Measurements from ENCODE around the gene PACS1.
"Not testable (repeated sequence)": the region's sequence is repeated elsewhere in the genome, so short reads cannot be mapped to it uniquely, and the experiment has no call there.

The PACS1 gene

DNA sequence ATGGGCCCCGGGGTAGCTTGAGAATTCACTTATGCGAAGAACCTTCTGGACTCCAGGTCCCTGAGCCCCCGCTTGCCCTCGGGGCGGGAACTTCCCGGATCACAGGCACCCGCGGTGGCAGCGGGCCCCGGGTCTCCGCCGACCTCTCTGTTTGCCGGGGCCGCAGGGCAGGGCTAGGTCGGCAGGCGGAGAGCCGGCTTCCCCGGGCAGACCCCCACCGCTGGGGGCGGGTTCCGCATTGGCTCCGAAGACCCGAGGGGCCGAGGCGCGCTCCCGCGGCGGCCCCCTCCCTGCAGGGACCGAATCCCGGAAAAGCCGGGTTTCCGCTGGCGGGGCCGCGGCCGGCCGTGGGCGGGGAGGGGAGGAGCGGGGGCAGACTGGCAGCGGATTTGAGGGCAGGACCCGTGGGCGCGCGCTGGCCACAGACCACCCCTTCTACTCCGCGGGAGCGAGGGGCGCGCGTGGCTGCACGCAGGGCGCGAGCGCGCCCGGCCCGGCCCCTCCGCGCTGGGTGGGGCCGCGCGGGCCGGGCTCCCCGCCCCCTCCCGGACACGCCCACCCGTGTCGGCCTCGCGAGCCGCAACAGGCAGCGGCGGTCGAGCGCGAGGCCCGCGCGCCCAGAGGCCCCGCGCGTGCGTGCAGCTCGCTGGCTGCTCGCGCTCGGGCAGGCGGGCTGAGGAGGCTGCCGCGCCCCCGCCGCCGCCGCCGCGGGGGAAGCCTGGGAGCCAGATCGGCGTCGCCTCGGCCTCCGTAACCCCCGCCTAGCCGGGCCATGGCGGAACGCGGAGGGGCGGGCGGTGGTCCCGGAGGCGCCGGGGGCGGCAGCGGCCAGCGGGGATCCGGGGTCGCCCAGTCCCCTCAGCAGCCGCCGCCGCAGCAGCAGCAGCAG is at the start of gene PACS1:
Gene PACS1, plus strand, starts transcription at position 558 of the 889 bp plus-strand sequence. Its CDS starts 215 bp downstream, at position 773.
- no peaks in the 10 kb centered on the region; the same call in 1 of the 2 replicates for H3K27me3 ChIP-seq (ENCODE audit: insufficient read depth, low read length)
- H3K9me3 ChIP-seq (ENCODE audit: insufficient read depth, low read depth, low read length): no peaks in the 10 kb centered on the region
- H3K36me3 ChIP-seq (ENCODE audit: insufficient read depth, low read depth, low read length): peaks cover 47% of the 10 kb centered on the region
- H3K4me1 ChIP-seq (ENCODE audit: insufficient read depth, low read length): peaks cover 11% of the 10 kb centered on the region
- no peak within 1 kb of the TSS for H3K27ac ChIP-seq (ENCODE audit: low read length)
- H3K4me3 ChIP-seq (ENCODE audit: low read length): peak within 1 kb of the TSS; percentile 81
- H3K9ac ChIP-seq (ENCODE audit: low read depth, low read length): peak within 1 kb of the TSS; percentile 64; the same call in 1 of the 2 replicates

DNA sequence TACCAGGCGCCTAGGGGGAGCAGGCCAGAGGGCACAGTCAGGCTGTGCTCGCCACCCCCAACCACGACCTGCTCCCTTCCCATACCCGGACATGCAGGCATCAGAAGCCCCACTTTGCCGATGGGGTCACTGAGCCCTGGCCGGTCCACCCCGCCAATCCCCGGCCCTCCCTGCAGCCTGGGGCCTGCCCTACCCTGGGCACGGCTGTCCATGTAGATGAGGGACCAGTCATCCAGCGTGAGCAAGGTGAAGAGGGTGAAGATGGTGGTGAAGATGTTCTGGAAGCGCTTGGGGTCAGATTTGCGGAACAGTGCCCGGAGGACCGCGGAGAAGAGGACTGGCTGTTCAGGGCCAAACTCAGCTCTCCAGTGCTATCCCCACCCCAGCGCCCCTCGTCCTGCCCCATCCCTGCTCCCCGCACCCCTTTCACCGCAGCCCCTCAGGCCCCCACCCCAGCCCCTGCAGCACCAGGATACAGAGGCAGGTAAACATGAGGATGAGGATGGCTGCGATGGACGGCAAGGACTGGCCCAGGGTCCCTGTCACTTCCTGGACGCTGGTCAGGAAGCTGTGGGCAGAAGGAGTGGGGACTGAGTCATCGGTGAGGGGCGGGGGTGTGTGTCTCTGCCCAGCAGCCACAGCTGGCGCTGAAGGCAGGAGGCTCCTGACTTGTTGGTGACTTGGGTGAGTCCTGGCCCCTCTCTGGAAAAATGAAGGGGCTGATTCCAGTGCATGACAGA is 49.3 kb upstream of the PACS1 start:
- Histone ChIP-seq H3K9ac (ENCODE audit: low read depth, low read length) (no peak overlapping the region), H3K4me1 (ENCODE audit: insufficient read depth, low read length) (no peaks in the 10 kb centered on the region), H3K9me3 (ENCODE audit: insufficient read depth, low read depth, low read length) (no peaks in the 10 kb centered on the region), H3K27me3 (ENCODE audit: insufficient read depth, low read length) (peaks cover 27% of the 10 kb centered on the region), H3K27ac (ENCODE audit: low read length) (no peak overlapping the region), H3K36me3 (ENCODE audit: insufficient read depth, low read depth, low read length) (no peaks in the 10 kb centered on the region), H3K4me3 (ENCODE audit: low read length) (no peak overlapping the region)

DNA sequence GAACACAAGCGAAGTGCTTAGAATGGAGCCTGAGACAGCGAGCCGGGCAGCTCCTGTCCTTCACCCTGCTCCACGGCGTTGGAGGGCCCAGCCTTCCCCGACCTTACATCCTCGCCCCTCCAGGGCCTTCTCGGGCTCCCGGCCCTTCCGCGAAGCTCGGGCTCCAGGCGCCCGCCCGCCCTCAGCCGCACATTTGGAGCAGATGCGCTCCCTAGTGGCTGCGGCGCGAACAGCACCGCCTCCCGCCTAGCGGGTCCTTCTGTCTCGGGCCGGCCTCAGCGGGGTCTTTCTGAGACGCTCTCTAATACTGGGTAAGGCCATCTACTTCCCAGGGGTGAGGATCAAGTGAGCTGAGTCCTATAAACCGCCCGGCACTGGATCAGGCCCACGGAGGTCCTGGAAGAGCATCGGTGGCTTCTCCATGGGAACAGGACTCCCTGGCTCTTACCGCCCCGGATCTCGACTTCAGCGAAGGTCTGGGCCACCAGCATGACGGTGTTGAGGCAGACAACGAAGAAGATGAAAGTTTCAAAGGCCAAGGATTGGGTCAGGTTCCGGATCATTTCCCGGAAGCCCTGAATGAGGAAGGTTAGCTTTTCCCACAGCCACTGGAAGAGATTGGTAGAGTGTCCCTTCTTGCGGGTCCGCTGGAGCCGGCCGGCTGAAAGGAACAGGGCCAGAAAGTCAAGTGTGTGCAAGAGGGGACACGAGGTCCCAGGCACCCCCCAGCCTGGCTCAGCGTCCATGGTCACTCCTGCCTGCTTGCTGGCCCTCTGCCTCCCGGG is 47.5 kb upstream of the PACS1 start:
- H3K4me1 ChIP-seq (ENCODE audit: insufficient read depth, low read length): no peaks in the 10 kb centered on the region
- H3K27me3 ChIP-seq (ENCODE audit: insufficient read depth, low read length): peaks cover 27% of the 10 kb centered on the region
- no peak overlapping the region for H3K27ac ChIP-seq (ENCODE audit: low read length)
- H3K9ac ChIP-seq (ENCODE audit: low read depth, low read length): no peak overlapping the region
- H3K9me3 ChIP-seq (ENCODE audit: insufficient read depth, low read depth, low read length): no peaks in the 10 kb centered on the region
- H3K36me3 ChIP-seq (ENCODE audit: insufficient read depth, low read depth, low read length): no peaks in the 10 kb centered on the region
- H3K4me3 ChIP-seq (ENCODE audit: low read length): peak overlapping the region; percentile 34; the same call in 1 of the 2 replicates

DNA sequence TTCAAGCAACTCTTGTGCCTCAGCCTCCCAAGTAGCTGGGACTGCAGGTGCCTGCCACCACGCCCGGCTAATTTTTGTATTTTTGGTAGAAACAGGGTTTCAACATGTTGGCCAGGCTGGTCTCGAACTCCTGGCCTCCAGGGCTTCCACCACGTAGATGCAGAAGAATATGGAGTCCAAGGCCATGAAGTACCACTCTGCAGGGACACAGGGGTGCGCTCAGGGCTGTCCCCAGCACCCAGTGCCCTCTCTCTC is 47.0 kb upstream of the PACS1 start:
- not testable (repeated sequence) for H3K4me1 ChIP-seq (ENCODE audit: insufficient read depth, low read length); H3K27ac ChIP-seq (ENCODE audit: low read length); H3K9ac ChIP-seq (ENCODE audit: low read depth, low read length); H3K9me3 ChIP-seq (ENCODE audit: insufficient read depth, low read depth, low read length); H3K4me3 ChIP-seq (ENCODE audit: low read length); H3K36me3 ChIP-seq (ENCODE audit: insufficient read depth, low read depth, low read length)
- H3K27me3 ChIP-seq (ENCODE audit: insufficient read depth, low read length): peaks cover 27% of the 10 kb centered on the region

DNA sequence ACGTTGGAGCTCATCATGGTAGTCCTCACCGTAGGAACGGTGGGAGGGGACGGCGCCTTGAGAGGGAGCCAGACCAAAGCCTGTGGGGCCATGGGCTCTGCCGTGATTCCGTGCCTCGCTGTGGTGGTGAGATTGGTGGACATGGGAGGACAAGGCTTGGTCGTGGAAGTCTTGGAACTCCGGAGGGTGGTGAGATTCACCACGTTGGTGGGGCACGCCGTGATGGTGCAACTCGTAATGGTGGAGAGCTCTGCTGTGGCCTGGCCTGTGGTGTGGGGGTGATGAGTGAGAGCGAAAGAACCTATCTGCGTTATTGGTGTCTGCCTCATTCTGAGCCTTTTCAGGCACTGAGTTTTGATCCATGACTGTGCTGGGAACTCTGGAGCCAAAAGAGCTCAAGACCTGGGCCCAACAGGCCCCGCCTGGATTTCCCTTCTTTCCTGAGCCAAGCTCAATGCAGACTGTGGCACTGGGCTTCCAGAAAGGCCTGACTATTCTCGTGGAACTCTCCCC is 44.0 kb upstream of the PACS1 start, which contains the start of gene CATSPER1:
Gene CATSPER1, minus strand, starts transcription at position 463 of the 513 bp plus-strand sequence. Its CDS starts 100 bp downstream, at position 363.
- Histone ChIP-seq H3K9me3 (ENCODE audit: insufficient read depth, low read depth, low read length) (no peaks in the 10 kb centered on the region), H3K36me3 (ENCODE audit: insufficient read depth, low read depth, low read length) (no peaks in the 10 kb centered on the region), H3K27ac (ENCODE audit: low read length) (no peak within 1 kb of the TSS), H3K27me3 (ENCODE audit: insufficient read depth, low read length) (peaks cover 26% of the 10 kb centered on the region), H3K4me1 (ENCODE audit: insufficient read depth, low read length) (no peaks in the 10 kb centered on the region), H3K4me3 (ENCODE audit: low read length) (no peak within 1 kb of the TSS), H3K9ac (ENCODE audit: low read depth, low read length) (no peak within 1 kb of the TSS)

DNA sequence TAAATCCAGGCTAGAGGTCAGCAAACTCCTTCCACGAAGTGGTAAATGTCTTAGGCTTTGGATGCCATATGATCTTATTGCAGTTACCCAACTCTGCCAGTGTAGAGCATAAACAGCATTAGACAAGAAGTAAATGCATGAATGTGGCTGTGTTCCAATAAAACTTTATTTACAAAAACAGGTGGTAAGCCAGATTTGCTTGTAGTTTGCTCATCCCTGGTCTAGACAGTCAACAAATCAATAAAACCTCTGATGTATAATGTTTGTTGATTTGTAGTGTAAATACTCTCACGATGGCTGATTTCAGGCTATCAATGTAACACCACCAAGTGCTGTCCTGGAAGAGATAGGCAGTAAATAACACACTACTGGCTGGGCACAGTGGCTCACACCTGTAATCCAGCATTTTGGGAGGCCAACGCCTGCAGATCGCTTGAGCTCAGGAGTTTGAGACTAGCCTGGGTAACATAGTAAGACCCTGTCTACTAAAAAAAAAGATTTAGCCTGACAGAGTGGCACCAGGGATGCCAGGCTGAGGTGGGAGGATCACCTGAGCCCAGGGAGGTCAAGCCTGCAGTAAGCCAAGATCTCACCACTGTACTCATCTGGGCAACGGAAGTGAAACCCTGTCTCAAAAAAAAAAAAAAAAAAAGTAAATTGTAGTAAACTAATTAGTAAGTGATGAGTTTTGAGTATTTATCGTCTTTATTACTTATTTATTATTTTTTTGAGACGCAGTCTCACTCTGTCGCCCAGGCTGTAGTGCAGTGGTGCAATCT is 36.9 kb upstream of the PACS1 start:
- Histone ChIP-seq H3K27me3 (ENCODE audit: insufficient read depth, low read length) (no peaks in the 10 kb centered on the region), H3K4me1 (ENCODE audit: insufficient read depth, low read length) (no peaks in the 10 kb centered on the region), H3K4me3 (ENCODE audit: low read length) (no peak overlapping the region), H3K9ac (ENCODE audit: low read depth, low read length) (no peak overlapping the region), H3K9me3 (ENCODE audit: insufficient read depth, low read depth, low read length) (peaks cover 9% of the 10 kb centered on the region; the same call in 1 of the 2 replicates), H3K27ac (ENCODE audit: low read length) (no peak overlapping the region), H3K36me3 (ENCODE audit: insufficient read depth, low read depth, low read length) (no peaks in the 10 kb centered on the region)

DNA sequence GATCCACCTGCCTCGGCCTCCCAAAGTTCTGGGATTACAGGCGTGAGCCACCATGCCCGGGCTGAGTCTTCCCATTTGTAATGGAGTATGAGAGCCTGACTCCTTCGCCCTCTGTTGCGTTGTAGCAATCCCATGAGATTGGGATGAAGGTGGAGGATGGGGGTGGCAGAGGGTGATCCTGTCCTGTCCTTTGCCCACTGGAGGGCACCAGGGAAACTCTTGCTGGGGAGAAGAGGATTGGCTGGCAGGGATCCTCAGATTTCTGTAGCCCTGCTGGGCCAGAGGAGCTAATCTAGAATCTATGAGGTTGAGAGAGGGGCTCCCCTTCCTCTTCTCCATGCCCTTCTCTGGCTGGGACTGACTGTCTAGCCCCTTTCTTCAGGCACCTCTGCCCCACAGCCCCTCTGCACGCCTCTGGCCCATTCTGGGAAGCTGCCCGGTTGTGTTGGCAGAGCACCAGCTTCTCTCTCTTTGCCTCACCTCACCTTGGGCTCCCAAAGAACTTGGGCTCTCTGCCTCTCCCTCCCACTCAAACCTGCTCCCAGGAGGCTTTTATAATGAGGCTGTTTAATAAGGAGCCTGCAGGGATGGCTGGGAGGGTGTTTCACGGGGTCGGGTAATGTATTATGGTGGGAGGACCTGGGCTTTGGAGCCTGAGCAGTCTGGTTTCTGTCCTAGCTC is 34.3 kb upstream of the PACS1 start:
- H3K27me3 ChIP-seq (ENCODE audit: insufficient read depth, low read length): no peaks in the 10 kb centered on the region

DNA sequence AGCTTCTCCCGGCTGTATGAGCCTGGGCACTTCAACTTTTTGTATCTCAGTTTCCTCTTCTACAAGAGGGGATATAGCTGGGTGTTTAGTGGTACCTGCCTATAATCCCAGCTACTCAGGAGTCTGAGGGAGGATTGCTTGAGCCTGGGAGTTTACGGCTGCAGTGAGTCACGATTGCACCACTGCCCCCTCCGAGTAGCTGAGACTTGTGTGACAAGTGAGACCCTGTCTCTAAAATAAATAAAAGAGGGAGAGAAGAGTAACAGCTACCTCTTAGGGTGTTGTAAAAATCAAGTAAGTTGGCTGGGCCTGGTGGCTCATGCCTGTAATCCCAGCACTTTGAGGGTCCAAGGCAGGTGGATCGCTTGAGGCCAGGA is 33.8 kb upstream of the PACS1 start:
- Histone ChIP-seq H3K36me3 (ENCODE audit: insufficient read depth, low read depth, low read length) (peaks cover 4% of the 10 kb centered on the region; the same call in 1 of the 2 replicates), H3K27me3 (ENCODE audit: insufficient read depth, low read length) (no peaks in the 10 kb centered on the region), H3K9me3 (ENCODE audit: insufficient read depth, low read depth, low read length) (peaks cover 9% of the 10 kb centered on the region; the same call in 1 of the 2 replicates), H3K27ac (ENCODE audit: low read length) (no peak overlapping the region), H3K4me3 (ENCODE audit: low read length) (no peak overlapping the region), H3K9ac (ENCODE audit: low read depth, low read length) (no peak overlapping the region), H3K4me1 (ENCODE audit: insufficient read depth, low read length) (no peaks in the 10 kb centered on the region)

More for the DNA sequence above, 34.3 kb upstream of the PACS1 start:
- Histone ChIP-seq H3K27ac (ENCODE audit: low read length) (no peak overlapping the region), H3K9me3 (ENCODE audit: insufficient read depth, low read depth, low read length) (peaks cover 9% of the 10 kb centered on the region; the same call in 1 of the 2 replicates), H3K36me3 (ENCODE audit: insufficient read depth, low read depth, low read length) (no peaks in the 10 kb centered on the region; the same call in 1 of the 2 replicates), H3K4me1 (ENCODE audit: insufficient read depth, low read length) (no peaks in the 10 kb centered on the region), H3K4me3 (ENCODE audit: low read length) (no peak overlapping the region), H3K9ac (ENCODE audit: low read depth, low read length) (no peak overlapping the region)

DNA sequence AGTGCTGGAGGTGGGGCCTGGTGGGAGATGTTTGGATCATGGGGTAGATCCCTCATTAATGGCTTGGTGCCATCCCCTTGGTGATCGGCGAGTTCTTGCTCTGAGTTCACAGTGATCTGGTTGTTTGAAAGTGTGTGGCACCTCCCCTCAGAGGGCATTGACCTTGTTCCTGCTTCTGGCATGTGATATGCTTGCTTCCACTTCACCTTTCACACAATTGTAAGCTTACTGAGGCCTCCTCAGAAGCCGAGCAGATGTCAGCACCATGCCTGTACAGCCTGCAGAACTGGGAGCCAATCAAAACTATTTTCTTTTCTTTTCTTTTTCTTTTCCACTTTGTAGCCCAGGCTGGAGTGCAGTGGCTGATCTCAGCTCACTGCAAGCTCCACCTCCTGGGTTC is 32.7 kb upstream of the PACS1 start:
- Histone ChIP-seq H3K36me3 (ENCODE audit: insufficient read depth, low read depth, low read length) (peaks cover 12% of the 10 kb centered on the region; the same call in 1 of the 2 replicates), H3K27me3 (ENCODE audit: insufficient read depth, low read length) (no peaks in the 10 kb centered on the region), H3K27ac (ENCODE audit: low read length) (no peak overlapping the region), H3K9me3 (ENCODE audit: insufficient read depth, low read depth, low read length) (peaks cover 9% of the 10 kb centered on the region; the same call in 1 of the 2 replicates), H3K4me3 (ENCODE audit: low read length) (no peak overlapping the region), H3K9ac (ENCODE audit: low read depth, low read length) (no peak overlapping the region), H3K4me1 (ENCODE audit: insufficient read depth, low read length) (no peaks in the 10 kb centered on the region)

DNA sequence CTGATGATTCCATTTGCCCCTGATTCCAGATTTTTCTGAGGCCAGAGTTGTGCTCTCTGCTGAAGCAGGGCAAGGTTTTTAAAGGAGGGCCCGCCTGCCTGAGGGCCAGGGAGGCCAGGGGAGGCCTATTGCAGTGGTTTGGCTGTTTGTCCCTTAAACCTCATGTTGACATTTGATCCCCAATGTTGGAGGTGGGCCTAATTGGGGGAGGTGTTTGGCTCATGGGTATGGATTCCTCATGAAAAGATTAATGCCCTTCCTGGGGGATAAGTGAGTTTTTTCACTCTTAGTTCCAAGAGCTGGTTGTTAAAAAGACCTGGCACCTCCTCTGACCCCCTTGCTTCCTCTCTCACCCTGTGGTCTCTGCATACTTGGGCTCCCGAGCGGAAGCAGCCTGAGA is 30.3 kb upstream of the PACS1 start:
- no peak overlapping the region for H3K4me3 ChIP-seq (ENCODE audit: low read length)
- H3K4me1 ChIP-seq (ENCODE audit: insufficient read depth, low read length): no peaks in the 10 kb centered on the region
- no peak overlapping the region for H3K27ac ChIP-seq (ENCODE audit: low read length)
- no peak overlapping the region for H3K9ac ChIP-seq (ENCODE audit: low read depth, low read length)
- H3K36me3 ChIP-seq (ENCODE audit: insufficient read depth, low read depth, low read length): peaks cover 28% of the 10 kb centered on the region; the same call in 1 of the 2 replicates
- peaks cover 9% of the 10 kb centered on the region; the same call in 1 of the 2 replicates for H3K9me3 ChIP-seq (ENCODE audit: insufficient read depth, low read depth, low read length)
- no peaks in the 10 kb centered on the region for H3K27me3 ChIP-seq (ENCODE audit: insufficient read depth, low read length)

Measured in iPS-20b (cell line).